ENCODE measurements around the gene FER. TPM values are rescaled to one million over a fixed set of nuclear protein-coding genes. Genes with fewer than 3 reads are reported as not detected.

The FER gene
- total and polyA plus RNA-seq, 9 of the 15 experiments (the other 6 are each of a cell fraction or from before 2014, with no cell fraction given) = 6.7 to 18.2 (median 8.9) TPM

GRCh38 chr5:108727236-108727650 is 20.5 kb upstream of the FER start:
- peak overlapping the region; percentile 56 for H3K4me3 ChIP-seq
- peak overlapping the region; percentile 90 for H3K27ac ChIP-seq (ENCODE audit: extremely low read depth, low read depth, low read length)
- ChIA-PET CTCF (ENCODE audit: low intra/inter-chr PET ratio) (no interaction called here), POLR2A (interaction anchor here (0.5 to 5.3 kb wide), 14 partner anchors 10 to 962 kb away, joined by 3 to 49 read pairs (median 4); partner anchors contain the start of genes FER, MAN2A1 and PJA2)
- no peaks in the 10 kb centered on the region for H3K9me3 ChIP-seq (replicated peaks; ENCODE audit: control insufficient read depth, insufficient read depth, low read depth, low read length)
- H2AFZ ChIP-seq (ENCODE audit: low read depth, low read length) = peak overlapping the region; percentile 98
- peak overlapping the region; percentile 96 to 99; a peak in 3 of 4 replicates for H3K9ac ChIP-seq (ENCODE audit: insufficient read depth in 1 of 2, low read depth in 2 of 2, low read length in 2 of 2)
- ATAC-seq (peak; percentile 51), FAIRE-seq (peak; percentile 75), DNase-seq (ENCODE audit: extremely low read depth in 1 of 4, low spot score in 3 of 4) (peak; percentile 27 to 71 (median 42))
- no TSS peak for BruUV-seq (replicated peaks)
- in situ Hi-C loops (cut with MboI) = no loop called here
- intact Hi-C loops (cut with micrococcal nuclease) = loop anchor here (5.0 to 10.0 kb wide), 2 partner anchors 342 to 685 kb away; partner anchors contain the start of gene FBXL17
- peaks cover 0 to 8% of the 10 kb centered on the region in 2 experiments; a peak in 2 of 5 replicates for H3K4me1 ChIP-seq (replicated peaks in 1 of 2; ENCODE audit: control insufficient read depth in 2 of 2, insufficient read depth in 2 of 2, low read length in 2 of 2)
- no peaks in the 10 kb centered on the region for H3K9me1 ChIP-seq (ENCODE audit: control insufficient read depth, insufficient read depth, low read length)
- H4K20me1 ChIP-seq (replicated peaks; ENCODE audit: control insufficient read depth, insufficient read depth, low read length) = no peaks in the 10 kb centered on the region
- WGBS (ENCODE audit: insufficient coverage, low coverage, missing lambda C conversion rate) = 2% methylated on average over 8 of the region's 8 CpGs
- peaks cover 20% of the 10 kb centered on the region for H3K79me2 ChIP-seq (ENCODE audit: control insufficient read depth, insufficient read depth, low read length)
- peak overlapping the region; percentile 97 for H3K4me2 ChIP-seq (ENCODE audit: insufficient read depth, low read length)
- H3K36me3 ChIP-seq (ENCODE audit: control insufficient read depth, insufficient read depth, low read length) = no peaks in the 10 kb centered on the region
- no peaks in the 10 kb centered on the region for H3K27me3 ChIP-seq (ENCODE audit: control insufficient read depth in 2 of 2, insufficient read depth in 2 of 2, low read length in 2 of 2)
- TF ChIP-seq HDAC1 (IDR thresholded peaks at IDR 0.05) (peak in 1 of 2 experiments; percentile 51; a peak in 2 of 4 replicates), ZBTB11 (CRISPR knock-in tag; IDR thresholded peaks at IDR 0.05) (peak in 1 of 3 experiments; percentile 37; a peak in 1 of 6 replicates), NR2C1 (IDR thresholded peaks at IDR 0.05) (peak; percentile 17; the same call in 1 of the 2 replicates), NR2C1 (tag; IDR thresholded peaks at IDR 0.05) (no peak), ZNF740 (CRISPR knock-in tag; IDR thresholded peaks at IDR 0.05) (peak; percentile 61; the same call in 1 of the 2 replicates), ZNF740 (tag; IDR thresholded peaks at IDR 0.05) (no peak), ELF4 (CRISPR knock-in tag; IDR thresholded peaks at IDR 0.05) (0 out of 2 replicates have a peak, but pooled peaks have one; percentile 15), HES1 (IDR thresholded peaks at IDR 0.05; ENCODE audit: low read depth) (no peak), RBM15 (IDR thresholded peaks at IDR 0.05; ENCODE audit: insufficient read depth, low read length) (no peak), ELF1 (tag; IDR thresholded peaks at IDR 0.05) (peak; percentile 60), PBX2 (CRISPR knock-in tag; IDR thresholded peaks at IDR 0.05; ENCODE audit: low read depth) (no peak), PBX2 (tag; conservative IDR thresholded peaks at IDR 0.05; ENCODE audit: low read depth) (no peak)
